ENCODE measurements around the gene C8G.

C8G gene

DNA sequence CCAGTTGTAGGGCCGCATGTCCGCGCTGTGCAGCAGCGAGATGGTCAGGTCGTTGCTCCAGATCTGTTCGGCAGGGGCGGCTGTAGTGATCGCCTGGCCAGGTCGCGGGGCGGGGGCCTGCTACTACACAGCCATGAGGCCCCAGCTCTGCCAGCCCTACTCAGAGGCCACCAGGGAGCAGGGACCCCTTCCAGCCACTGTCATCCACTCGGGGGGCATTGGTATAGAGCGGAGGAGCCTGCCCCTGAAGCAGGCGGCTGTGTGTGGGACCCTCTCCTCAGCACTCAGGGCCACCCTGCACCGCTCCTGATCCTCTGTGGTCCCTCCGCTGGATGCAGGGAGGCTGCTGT lies 2.2 kb upstream of the C8G start:
- Mint-ChIP-seq H3K4me1 (ENCODE audit: low read depth) (peaks cover 9% of the 10 kb centered on the region), H3K27me3 (no peaks in the 10 kb centered on the region), H3K9me3 (no peaks in the 10 kb centered on the region), H3K4me3 (peak overlapping the region; percentile 20), H3K36me3 (ENCODE audit: low read depth) (peaks cover 19% of the 10 kb centered on the region), H3K27ac (no peak overlapping the region)

DNA sequence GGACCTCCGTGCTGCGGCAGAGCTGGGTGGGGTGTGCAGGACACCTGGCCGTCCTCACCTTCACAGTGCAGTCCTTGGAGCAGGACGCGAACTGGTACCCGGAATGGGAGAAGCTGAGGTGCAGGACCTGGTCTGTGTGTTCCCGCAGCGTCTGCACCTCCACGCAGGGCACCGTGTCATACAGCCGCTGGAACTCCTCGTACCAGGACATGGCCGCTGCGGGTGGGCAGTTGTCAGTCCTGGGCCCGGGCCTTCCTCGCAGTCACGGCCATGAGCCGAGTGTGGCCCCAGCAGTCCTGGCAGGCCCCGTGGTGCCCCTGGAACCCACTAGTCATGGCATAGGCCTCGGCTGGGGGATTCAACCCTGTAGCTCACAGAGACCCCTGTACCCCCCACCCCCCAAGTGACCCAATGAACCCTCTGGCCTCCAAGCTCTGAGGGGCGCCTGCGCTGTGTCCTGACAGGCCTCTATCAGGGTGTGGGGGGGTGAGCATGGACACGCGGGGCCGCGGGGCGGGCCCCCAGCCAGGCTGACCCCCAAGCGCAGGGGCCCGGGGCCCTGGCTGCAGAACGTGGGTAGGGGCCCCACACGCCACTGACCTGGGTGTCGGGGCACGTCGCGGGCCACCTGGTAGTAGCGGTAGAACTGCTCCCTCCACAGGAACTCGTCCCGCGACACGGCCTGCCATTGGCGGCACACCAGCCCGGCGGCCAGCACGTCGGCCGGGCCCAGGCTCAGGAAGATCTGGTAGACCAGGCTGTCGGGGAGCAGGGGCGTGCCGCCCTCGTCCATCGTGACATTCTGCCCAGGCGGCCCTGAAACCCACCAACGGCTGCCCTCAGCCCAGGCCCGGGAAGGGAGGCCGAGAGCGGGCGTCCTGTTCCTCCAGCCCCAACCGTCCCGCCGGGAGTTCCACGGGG lies 1.5 kb upstream of the C8G start:
- H3K4me1 Mint-ChIP-seq (ENCODE audit: low read depth) = peaks cover 9% of the 10 kb centered on the region
- no peaks in the 10 kb centered on the region for H3K9me3 Mint-ChIP-seq
- peaks cover 17% of the 10 kb centered on the region for H3K36me3 Mint-ChIP-seq (ENCODE audit: low read depth)
- no peaks in the 10 kb centered on the region for H3K27me3 Mint-ChIP-seq
- peak overlapping the region; percentile 82 for H3K4me3 Mint-ChIP-seq
- peak overlapping the region; percentile 80 for H3K27ac Mint-ChIP-seq

DNA sequence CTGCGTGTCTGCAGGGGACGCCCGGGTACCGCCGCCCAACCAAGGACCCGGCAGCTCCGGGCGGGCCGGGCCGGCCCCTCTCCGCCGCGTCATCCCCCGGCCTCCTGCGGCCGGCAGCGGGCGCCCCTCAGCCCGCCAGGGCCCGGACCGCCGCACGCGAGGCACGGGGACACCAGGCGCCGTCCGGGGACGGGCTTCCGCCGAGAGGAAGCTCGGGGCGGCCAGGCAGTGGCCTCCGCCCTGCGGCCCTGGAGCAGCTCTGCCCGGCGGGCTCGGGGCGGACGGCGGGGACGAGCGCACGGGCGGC lies 878 bp upstream of the C8G start:
- peak overlapping the region; percentile 80 for H3K27ac Mint-ChIP-seq
- H3K27me3 Mint-ChIP-seq = no peaks in the 10 kb centered on the region
- H3K36me3 Mint-ChIP-seq (ENCODE audit: low read depth) = peaks cover 11% of the 10 kb centered on the region
- no peaks in the 10 kb centered on the region for H3K9me3 Mint-ChIP-seq
- H3K4me1 Mint-ChIP-seq (ENCODE audit: low read depth) = peaks cover 9% of the 10 kb centered on the region
- peak overlapping the region; percentile 82 for H3K4me3 Mint-ChIP-seq

DNA sequence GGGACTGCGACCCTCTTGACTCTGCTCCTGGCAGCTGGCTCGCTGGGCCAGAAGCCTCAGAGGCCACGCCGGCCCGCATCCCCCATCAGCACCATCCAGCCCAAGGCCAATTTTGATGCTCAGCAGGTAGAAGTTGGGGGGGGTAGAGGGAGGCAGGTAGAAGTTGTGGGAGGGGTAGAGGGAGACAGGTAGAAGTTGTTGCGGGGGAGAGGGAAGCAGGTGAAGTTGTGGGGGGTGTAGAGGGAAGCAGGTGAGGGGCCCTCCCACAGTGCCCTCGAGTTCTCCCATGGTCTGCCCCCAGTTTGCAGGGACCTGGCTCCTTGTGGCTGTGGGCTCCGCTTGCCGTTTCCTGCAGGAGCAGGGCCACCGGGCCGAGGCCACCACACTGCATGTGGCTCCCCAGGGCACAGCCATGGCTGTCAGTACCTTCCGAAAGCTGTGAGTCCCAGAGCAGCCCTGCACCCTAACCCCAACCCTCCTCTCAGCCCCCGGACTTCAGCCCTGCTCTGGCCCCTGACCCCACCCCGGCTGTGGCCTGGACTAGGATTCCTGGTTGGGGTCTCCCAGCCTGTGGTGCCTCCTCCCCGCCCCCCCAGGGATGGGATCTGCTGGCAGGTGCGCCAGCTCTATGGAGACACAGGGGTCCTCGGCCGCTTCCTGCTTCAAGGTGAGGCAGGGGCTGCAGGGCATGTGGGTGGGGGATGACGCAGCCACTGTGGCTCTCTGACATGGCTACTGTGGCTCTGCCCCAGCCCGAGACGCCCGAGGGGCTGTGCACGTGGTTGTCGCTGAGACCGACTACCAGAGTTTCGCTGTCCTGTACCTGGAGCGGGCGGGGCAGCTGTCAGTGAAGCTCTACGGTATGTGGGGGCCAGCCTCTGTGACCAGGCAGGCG lies 537 bp downstream of the C8G start:
- Mint-ChIP-seq H3K36me3 (ENCODE audit: low read depth) (peaks cover 9% of the 10 kb centered on the region), H3K27me3 (no peaks in the 10 kb centered on the region), H3K4me3 (no peak overlapping the region), H3K4me1 (ENCODE audit: low read depth) (peaks cover 13% of the 10 kb centered on the region), H3K9me3 (no peaks in the 10 kb centered on the region), H3K27ac (no peak overlapping the region)

DNA sequence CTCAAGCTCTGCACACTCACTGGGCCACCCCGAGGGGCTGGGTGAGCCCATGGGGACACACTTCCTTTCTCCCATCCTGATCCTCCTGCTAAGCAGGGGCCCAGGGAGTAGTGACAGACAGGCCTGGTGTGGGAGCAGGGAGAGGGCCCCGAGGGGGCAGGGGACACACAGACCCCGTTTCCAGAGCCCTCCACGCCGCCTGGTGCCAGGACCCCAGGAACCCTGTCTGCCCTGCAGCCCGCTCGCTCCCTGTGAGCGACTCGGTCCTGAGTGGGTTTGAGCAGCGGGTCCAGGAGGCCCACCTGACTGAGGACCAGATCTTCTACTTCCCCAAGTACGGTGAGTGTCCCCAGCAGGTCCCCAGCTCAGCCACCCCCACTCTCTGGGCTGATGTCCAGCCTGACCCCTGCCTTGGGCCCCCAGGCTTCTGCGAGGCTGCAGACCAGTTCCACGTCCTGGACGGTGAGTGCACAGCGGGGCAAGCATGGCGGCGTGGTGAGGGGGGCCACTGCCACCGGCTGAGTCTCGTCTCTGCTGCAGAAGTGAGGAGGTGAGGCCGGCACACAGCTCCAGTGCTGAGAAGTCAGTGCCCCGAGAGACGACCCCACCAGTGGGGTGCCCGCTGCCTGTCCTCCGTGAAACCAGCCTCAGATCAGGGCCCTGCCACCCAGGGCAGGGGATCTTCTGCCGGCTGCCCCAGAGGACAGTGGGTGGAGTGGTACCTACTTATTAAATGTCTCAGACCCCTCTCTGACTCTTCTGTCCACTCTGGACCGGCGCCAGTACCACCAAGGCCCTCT lies 1.4 kb downstream of the C8G start:
- no peak overlapping the region for H3K4me3 Mint-ChIP-seq
- peaks cover 5% of the 10 kb centered on the region for H3K36me3 Mint-ChIP-seq (ENCODE audit: low read depth)
- no peaks in the 10 kb centered on the region for H3K9me3 Mint-ChIP-seq
- H3K4me1 Mint-ChIP-seq (ENCODE audit: low read depth) = peaks cover 13% of the 10 kb centered on the region
- no peaks in the 10 kb centered on the region for H3K27me3 Mint-ChIP-seq
- H3K27ac Mint-ChIP-seq = no peak overlapping the region

DNA sequence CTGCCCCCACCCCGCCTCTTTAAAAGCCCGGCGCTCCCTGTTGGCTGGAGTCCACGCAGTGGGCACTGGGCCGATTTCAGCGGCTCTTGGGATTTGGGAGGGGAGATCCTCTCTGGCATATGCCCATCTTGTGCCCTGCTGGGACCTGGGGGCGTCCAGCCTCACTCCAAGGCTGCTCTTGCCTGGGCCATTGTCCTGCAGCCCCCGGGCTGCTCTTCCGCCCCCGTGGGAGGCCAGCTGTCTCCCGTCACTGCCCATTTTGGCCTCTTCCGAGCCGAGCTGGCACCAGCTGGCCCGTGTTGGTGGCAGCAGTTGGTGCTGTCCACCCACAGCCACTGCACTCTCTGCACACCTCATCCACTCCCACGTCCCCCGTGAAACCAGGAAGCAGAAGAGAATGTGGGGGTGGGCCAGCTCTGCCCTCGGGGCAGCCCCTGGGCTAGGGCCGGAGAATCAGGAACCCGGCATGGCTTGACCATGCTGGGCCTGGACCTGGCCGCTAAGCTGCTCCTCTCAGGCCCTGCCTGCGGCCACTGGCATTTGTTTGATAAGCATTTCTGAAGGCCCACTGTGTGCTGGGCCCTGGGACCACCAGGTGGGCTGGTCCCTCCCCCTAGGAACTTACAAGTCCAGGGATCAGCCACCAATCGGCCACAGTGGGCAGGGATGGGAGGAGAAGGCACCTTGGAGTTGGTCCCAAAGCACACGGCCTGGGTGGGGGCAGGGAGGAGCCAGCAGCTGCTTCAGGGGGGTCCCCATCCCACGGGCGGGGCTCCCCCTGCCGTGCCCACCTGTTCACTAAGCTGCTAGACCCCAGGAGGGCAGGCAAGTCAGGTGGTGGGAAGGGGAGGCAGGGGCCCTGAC lies 2.2 kb downstream of the C8G start:
- Mint-ChIP-seq H3K4me1 (ENCODE audit: low read depth) (peaks cover 13% of the 10 kb centered on the region), H3K4me3 (no peak overlapping the region)

DNA sequence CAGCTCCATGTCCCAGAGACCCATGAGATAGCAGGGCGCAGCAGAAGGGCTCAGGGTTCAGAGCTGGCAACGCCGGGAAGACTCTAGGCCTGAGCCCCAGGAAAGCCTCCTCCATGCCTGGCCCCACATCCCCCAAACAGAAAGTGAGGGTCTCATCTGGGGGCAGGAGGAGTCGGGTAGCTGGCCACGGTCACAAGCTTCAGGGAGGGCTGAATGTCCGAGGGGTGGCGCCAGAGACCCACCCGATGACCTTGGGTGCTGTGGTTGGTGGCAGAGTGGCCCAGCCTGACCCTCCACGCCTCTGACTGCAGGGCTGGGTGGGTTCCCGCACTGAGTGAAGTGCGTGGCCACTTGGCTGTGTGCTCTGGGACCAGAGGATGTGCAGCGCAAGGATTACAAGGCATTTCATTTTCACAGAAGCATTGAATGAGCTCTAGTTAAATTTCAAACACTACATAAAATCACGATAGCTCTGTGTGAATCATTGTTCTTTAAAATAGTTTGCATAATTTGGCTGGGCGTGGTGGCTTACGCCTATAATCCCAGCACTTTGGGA lies 3.0 kb downstream of the C8G start:
- H3K9me3 Mint-ChIP-seq = no peaks in the 10 kb centered on the region
- peak overlapping the region; percentile 40 for H3K4me3 Mint-ChIP-seq
- no peaks in the 10 kb centered on the region for H3K36me3 Mint-ChIP-seq (ENCODE audit: low read depth)
- H3K27me3 Mint-ChIP-seq = no peaks in the 10 kb centered on the region
- no peak overlapping the region for H3K27ac Mint-ChIP-seq
- peaks cover 7% of the 10 kb centered on the region for H3K4me1 Mint-ChIP-seq (ENCODE audit: low read depth)

More for the DNA sequence above, 2.2 kb downstream of the C8G start:
- no peaks in the 10 kb centered on the region for H3K27me3 Mint-ChIP-seq
- H3K9me3 Mint-ChIP-seq = no peaks in the 10 kb centered on the region
- no peak overlapping the region for H3K27ac Mint-ChIP-seq
- H3K36me3 Mint-ChIP-seq (ENCODE audit: low read depth) = no peaks in the 10 kb centered on the region

DNA sequence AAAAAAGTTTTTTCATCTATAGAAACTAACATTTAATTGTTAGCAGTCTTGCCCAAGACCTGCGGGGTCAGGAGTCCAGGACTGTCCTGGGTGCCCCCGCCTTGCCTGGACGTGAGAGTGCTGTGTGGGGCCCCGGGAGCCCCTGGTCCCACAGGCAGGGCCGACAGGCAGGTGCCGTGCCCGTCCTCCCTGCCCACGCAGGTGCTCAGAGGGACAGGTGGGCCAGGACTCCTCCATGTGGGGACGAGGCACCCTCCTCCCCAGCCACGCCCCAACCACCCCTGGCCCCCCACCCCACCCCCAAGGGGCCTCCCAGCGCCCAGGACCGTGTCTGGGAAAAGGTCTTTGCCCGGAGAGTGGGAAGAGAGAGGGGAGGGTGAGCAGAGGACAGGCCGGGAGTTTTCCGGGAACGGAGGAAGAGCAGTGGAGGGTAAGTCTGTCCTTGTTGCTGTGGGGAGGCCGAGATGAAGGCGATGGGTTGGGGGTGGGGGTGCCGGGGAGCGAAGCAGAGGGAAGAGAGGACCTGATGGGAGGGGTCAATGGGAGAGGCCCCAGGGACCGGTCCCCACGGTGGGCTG lies 4.3 kb downstream of the C8G start:
- peak overlapping the region; percentile 75 for H3K27ac Mint-ChIP-seq

DNA sequence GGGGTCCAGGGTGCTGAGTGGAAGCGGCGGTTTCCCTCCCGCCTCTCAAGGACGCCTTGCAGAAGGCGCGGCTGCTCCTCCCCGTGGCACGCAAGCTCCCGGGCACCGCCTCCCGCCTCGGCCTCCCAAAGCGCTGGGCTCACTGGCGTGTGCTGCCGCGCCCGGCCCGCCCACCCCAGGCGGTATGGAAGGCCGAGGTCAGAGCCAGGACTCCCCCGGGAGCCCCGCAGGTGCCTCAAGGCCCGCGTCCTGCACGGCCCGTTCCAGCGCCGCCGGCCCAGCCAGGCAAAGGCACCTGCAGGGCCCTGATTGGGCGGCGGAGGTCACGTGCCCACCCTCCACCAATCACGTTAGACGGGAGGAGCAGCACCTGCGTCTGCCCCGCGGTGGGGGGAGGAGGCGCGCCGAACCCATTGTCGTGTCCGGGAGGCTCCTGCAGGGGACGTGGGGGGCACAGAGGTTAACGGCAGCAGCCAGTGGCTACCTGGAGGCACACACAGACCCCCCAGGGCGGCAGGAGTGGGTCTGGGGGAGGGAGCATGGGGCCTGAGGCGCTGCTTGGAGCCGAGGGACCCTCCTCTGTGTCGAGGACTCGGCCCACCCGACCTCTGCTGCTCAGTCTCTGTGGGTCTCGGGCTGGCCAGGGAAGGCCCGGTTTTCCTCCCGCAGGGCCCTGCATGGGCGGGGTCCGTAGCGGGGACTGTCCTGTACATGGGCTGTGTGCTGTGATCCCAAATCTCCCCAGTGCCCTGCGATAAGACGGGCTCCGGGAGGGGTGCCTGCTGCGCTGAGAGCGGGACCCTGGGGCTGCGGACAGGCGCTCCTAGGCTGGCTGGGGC lies 5.0 kb downstream of the C8G start:
- Mint-ChIP-seq H3K36me3 (ENCODE audit: low read depth) (no peaks in the 10 kb centered on the region), H3K4me1 (ENCODE audit: low read depth) (peaks cover 3% of the 10 kb centered on the region), H3K27me3 (no peaks in the 10 kb centered on the region), H3K4me3 (peak overlapping the region; percentile 80), H3K27ac (peak overlapping the region; percentile 79), H3K9me3 (no peaks in the 10 kb centered on the region)

More for the DNA sequence above, 4.3 kb downstream of the C8G start:
- no peaks in the 10 kb centered on the region for H3K9me3 Mint-ChIP-seq
- peaks cover 7% of the 10 kb centered on the region for H3K4me1 Mint-ChIP-seq (ENCODE audit: low read depth)
- no peaks in the 10 kb centered on the region for H3K36me3 Mint-ChIP-seq (ENCODE audit: low read depth)
- no peaks in the 10 kb centered on the region for H3K27me3 Mint-ChIP-seq
- peak overlapping the region; percentile 80 for H3K4me3 Mint-ChIP-seq

DNA sequence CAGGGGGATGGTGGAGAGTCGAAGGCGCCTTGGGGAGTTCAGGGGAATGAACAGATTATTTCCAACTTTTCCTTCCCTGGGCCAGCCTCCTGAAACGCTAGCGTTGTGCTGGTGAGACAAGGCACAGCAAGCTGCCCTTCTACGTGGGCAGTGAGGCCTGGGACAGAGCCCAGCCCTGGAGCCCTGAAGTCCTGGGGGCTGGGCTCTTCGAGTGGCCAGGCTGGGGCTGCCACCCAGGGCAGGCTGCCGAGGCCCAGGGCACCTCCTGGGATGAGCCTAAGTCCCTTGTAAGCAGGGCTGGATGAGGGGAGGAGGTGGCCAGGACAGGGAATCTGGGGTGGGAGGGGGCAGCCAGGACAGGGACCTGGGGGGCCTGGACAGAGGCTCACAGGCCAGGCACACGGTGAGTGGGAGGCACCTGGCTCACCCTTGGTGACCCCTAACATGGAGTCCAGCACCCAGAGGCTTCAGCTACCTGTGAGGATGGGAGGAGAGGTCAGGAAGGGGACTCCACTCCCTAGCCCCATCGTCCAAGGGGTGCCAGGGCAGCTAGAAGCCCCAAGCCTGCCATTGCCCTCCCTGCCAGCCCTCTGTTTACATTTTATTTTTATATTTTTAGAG lies 5.7 kb downstream of the C8G start:
- H3K27me3 Mint-ChIP-seq = no peaks in the 10 kb centered on the region
- H3K27ac Mint-ChIP-seq = peak overlapping the region; percentile 79
- H3K9me3 Mint-ChIP-seq = no peaks in the 10 kb centered on the region

DNA sequence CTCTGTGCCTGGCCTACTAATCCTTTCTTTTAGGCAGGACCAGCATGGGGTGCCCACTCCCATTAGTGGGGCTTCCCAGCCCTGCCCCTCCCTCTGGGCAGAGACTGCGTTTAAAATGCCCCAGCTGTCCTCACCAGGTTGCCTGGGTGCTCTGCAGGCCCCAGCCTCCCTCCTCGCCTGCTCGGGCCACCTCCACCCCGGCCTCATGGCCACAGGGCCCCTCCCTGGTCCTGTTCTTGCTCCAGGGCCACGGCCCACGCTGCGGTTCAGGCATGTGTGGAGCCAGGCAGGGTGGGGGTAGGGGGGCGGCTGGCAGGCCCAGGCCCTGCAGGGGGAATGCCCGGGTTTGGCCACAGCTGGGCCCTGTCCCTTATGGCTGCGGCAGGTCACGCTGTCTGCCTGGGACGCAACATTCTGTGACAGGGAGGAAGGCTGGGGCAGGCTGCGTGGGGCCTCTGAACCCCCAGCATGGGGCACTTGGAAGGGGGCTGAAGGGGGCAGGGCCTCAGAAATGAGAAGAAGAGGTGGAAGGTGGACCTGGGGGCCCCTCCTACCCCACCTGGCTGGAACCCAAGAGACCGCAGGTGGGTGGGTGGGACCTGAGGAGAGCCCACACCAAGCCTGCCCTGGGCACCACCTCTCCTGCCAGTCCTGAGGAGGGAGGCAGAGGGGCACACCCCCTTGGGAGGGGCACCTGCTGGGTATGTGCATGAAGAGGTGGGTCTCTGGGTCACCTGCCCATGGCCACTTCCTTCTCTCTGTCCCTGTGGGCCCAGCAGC lies 6.7 kb downstream of the C8G start, which contains the start of gene LCN12:
Gene LCN12, plus strand, starts transcription at position 733 of the 780 bp plus-strand sequence. CDS start 55 bp downstream, outside the sequence.
- H3K4me1 Mint-ChIP-seq (ENCODE audit: low read depth) = peaks cover 3% of the 10 kb centered on the region
- no peak within 1 kb of the TSS for H3K27ac Mint-ChIP-seq
- no peak within 1 kb of the TSS for H3K4me3 Mint-ChIP-seq
- no peaks in the 10 kb centered on the region for H3K27me3 Mint-ChIP-seq
- no peaks in the 10 kb centered on the region for H3K36me3 Mint-ChIP-seq (ENCODE audit: low read depth)
- H3K9me3 Mint-ChIP-seq = peaks cover 7% of the 10 kb centered on the region

More for the DNA sequence above, 5.7 kb downstream of the C8G start:
- Mint-ChIP-seq H3K36me3 (ENCODE audit: low read depth) (no peaks in the 10 kb centered on the region), H3K4me3 (peak overlapping the region; percentile 77), H3K4me1 (ENCODE audit: low read depth) (peaks cover 3% of the 10 kb centered on the region)

DNA sequence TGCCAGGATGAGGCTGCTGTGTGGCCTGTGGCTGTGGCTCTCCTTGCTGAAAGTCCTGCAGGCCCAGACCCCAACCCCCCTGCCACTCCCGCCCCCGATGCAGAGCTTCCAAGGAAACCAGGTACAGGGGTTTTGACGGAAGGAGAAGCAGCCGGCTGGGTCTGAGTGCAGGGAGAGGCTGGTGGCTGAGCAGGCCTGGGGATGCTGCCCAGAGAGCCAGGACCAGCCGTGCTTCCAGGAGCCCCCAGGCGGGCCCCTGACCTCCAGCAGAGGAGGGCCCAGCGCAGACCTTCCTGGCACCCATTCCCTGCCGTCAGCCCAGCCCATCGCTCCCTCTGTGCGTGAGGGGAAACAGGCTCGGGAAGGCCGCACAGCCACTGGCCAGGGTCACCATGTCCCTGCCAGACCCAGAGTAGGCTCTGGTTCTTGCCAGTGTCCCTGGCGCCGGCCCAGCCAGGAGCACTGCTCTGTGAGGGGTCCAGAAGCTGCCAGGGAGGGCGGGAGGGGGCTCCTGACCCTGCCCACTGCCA lies 7.3 kb downstream of the C8G start:
- H3K27me3 Mint-ChIP-seq = no peaks in the 10 kb centered on the region
- H3K4me3 Mint-ChIP-seq = no peak overlapping the region
- no peak overlapping the region for H3K27ac Mint-ChIP-seq
- H3K9me3 Mint-ChIP-seq = peaks cover 8% of the 10 kb centered on the region
- peaks cover 3% of the 10 kb centered on the region for H3K4me1 Mint-ChIP-seq (ENCODE audit: low read depth)
- H3K36me3 Mint-ChIP-seq (ENCODE audit: low read depth) = no peaks in the 10 kb centered on the region

All from stimulated activated naive CD8-positive, alpha-beta T cell treated with anti-CD3 and anti-CD28 coated beads, Interleukin-15, Interleukin-2, amounts not matched to agents 100 ng/mL and 50 ng/mL, for 24 hours (primary cell).